Measurements from ENCODE around the gene RDH8. TPM values are rescaled to one million over a fixed set of nuclear protein-coding genes. Genes with fewer than 3 reads are reported as not detected.

Gene RDH8
- polyA plus RNA-seq, 1 donor (not counting 4 experiments of a cell fraction or from before 2014, with no cell fraction given): not detected

GRCh38 chr19:9968820-9969687, 44.2 kb upstream of the RDH8 start:
- Histone ChIP-seq H3K4me3 (ENCODE audit: control insufficient read depth in 2 of 3, extremely low read depth in 1 of 3, insufficient read depth in 2 of 3, low read depth in 1 of 3, low read length in 3 of 3) (no peak overlapping the region), H3K27me3 (ENCODE audit: control insufficient read depth, extremely low read depth, insufficient read depth, low read length) (no peaks in the 10 kb centered on the region), H3K9ac (ENCODE audit: control insufficient read depth, extremely low read depth, insufficient read depth, low read length) (no peak overlapping the region), H2AFZ (ENCODE audit: control insufficient read depth, low read length) (no peak overlapping the region), H3K36me3 (ENCODE audit: control insufficient read depth in 2 of 2, extremely low read depth in 1 of 2, insufficient read depth in 2 of 2, low read length in 2 of 2) (no peaks in the 10 kb centered on the region), H3K4me2 (ENCODE audit: control insufficient read depth, extremely low read depth, insufficient read depth, low read depth, low read length) (no peak overlapping the region), H3K4me1 (ENCODE audit: control insufficient read depth, extremely low read depth, insufficient read depth, low read length) (no peaks in the 10 kb centered on the region), H4K20me1 (ENCODE audit: control insufficient read depth, extremely low read depth, insufficient read depth, low read length) (no peaks in the 10 kb centered on the region), H3K27ac (ENCODE audit: control insufficient read depth, insufficient read depth, low read length) (no peak overlapping the region), H3K9me1 (ENCODE audit: control insufficient read depth, extremely low read depth, insufficient read depth, low read length) (no peaks in the 10 kb centered on the region), H3K9me3 (ENCODE audit: control insufficient read depth, low read depth, low read length) (no peaks in the 10 kb centered on the region), H3K79me2 (ENCODE audit: control insufficient read depth, insufficient read depth, low read length) (no peaks in the 10 kb centered on the region)
- TF ChIP-seq CTCF (optimal IDR thresholded peaks at IDR 0.05 in 1 of 3, IDR thresholded peaks at IDR 0.05 in 1 of 3, conservative IDR thresholded peaks at IDR 0.05 in 1 of 3; ENCODE audit: extremely low read depth in 1 of 3, insufficient read depth in 2 of 3, low read length in 3 of 3) (no peak), EZH2 (IDR thresholded peaks at IDR 0.05; ENCODE audit: low read length) (no peak)
- no peak for DNase-seq (ENCODE audit: low read depth, low spot score)
- dilution Hi-C loops (cut with MboI; ENCODE audit: extremely low pct_ligation_motif_present, low sequenced_read_pairs): no loop called here
- no peak for FAIRE-seq

- DNase-seq (ENCODE audit: low read depth, low spot score): no peak
- H3K4me1 ChIP-seq (ENCODE audit: control insufficient read depth, extremely low read depth, insufficient read depth, low read length): no peaks in the 10 kb centered on the region
- H3K27me3 ChIP-seq (ENCODE audit: control insufficient read depth, extremely low read depth, insufficient read depth, low read length): no peaks in the 10 kb centered on the region
- no peaks in the 10 kb centered on the region for H3K9me1 ChIP-seq (ENCODE audit: control insufficient read depth, extremely low read depth, insufficient read depth, low read length)
- H3K4me2 ChIP-seq (ENCODE audit: control insufficient read depth, extremely low read depth, insufficient read depth, low read depth, low read length): no peak overlapping the region
- no peak for FAIRE-seq
- H4K20me1 ChIP-seq (ENCODE audit: control insufficient read depth, extremely low read depth, insufficient read depth, low read length): no peaks in the 10 kb centered on the region
- TF ChIP-seq EZH2 (IDR thresholded peaks at IDR 0.05; ENCODE audit: low read length) (no peak), CTCF (optimal IDR thresholded peaks at IDR 0.05 in 1 of 3, IDR thresholded peaks at IDR 0.05 in 1 of 3, conservative IDR thresholded peaks at IDR 0.05 in 1 of 3; ENCODE audit: extremely low read depth in 1 of 3, insufficient read depth in 2 of 3, low read length in 3 of 3) (no peak)
- no peaks in the 10 kb centered on the region for H3K79me2 ChIP-seq (ENCODE audit: control insufficient read depth, insufficient read depth, low read length)
- no peaks in the 10 kb centered on the region for H3K36me3 ChIP-seq (ENCODE audit: control insufficient read depth in 2 of 2, extremely low read depth in 1 of 2, insufficient read depth in 2 of 2, low read length in 2 of 2)
- H3K9me3 ChIP-seq (ENCODE audit: control insufficient read depth, low read depth, low read length): no peaks in the 10 kb centered on the region
- no peak overlapping the region for H3K4me3 ChIP-seq (ENCODE audit: control insufficient read depth in 2 of 3, extremely low read depth in 1 of 3, insufficient read depth in 2 of 3, low read depth in 1 of 3, low read length in 3 of 3)
- no peak overlapping the region for H3K27ac ChIP-seq (ENCODE audit: control insufficient read depth, insufficient read depth, low read length)
- H2AFZ ChIP-seq (ENCODE audit: control insufficient read depth, low read length): no peak overlapping the region
- no peak overlapping the region for H3K9ac ChIP-seq (ENCODE audit: control insufficient read depth, extremely low read depth, insufficient read depth, low read length)
- dilution Hi-C loops (cut with MboI; ENCODE audit: extremely low pct_ligation_motif_present, low sequenced_read_pairs): no loop called here
Observed at GRCh38 chr19:9969688-9969975, 43.7 kb upstream of the RDH8 start.

Data from keratinocyte (primary cell).